HEK293 (cell line): ENCODE results near the gene CRACDL.

Experiments used
- MYNN ChIP-seq: fragments of 450-650 bp; formaldehyde crosslinking; IDR thresholded peaks from 2 replicates; pipeline ENCODE4 v1.5.1; 2016; ENCODE audit warnings: missing biosample characterization, missing genetic modification characterization, borderline replicate concordance
- ZBTB7A ChIP-seq: fragments of 450-650 bp; formaldehyde crosslinking; IDR thresholded peaks from 2 replicates; pipeline ENCODE4 v1.5.1; 2016; ENCODE audit warnings: low read depth, missing biosample characterization, missing genetic modification characterization
- ZNF341 ChIP-seq: fragments of 450-650 bp; formaldehyde crosslinking; IDR thresholded peaks from 2 replicates; pipeline ENCODE4; 2016; ENCODE audit warnings: low read depth, missing biosample characterization, missing genetic modification characterization
- ZNF558 ChIP-seq: fragments of 450-650 bp; formaldehyde crosslinking; IDR thresholded peaks from 2 replicates; pipeline ENCODE4 v1.5.1; 2016; ENCODE audit warnings: missing biosample characterization, missing genetic modification characterization
- TF ChIP-seq, protein P1 (sequence below): fragments of 450-650 bp; formaldehyde crosslinking; IDR thresholded peaks from 2 replicates; pipeline ENCODE4 v1.5.1; 2016; ENCODE audit warnings: missing biosample characterization, missing genetic modification characterization

GRCh38 chr2:98842136-98842535 is 93.9 kb downstream of the CRACDL start:
- TF ChIP-seq, protein P1, sequence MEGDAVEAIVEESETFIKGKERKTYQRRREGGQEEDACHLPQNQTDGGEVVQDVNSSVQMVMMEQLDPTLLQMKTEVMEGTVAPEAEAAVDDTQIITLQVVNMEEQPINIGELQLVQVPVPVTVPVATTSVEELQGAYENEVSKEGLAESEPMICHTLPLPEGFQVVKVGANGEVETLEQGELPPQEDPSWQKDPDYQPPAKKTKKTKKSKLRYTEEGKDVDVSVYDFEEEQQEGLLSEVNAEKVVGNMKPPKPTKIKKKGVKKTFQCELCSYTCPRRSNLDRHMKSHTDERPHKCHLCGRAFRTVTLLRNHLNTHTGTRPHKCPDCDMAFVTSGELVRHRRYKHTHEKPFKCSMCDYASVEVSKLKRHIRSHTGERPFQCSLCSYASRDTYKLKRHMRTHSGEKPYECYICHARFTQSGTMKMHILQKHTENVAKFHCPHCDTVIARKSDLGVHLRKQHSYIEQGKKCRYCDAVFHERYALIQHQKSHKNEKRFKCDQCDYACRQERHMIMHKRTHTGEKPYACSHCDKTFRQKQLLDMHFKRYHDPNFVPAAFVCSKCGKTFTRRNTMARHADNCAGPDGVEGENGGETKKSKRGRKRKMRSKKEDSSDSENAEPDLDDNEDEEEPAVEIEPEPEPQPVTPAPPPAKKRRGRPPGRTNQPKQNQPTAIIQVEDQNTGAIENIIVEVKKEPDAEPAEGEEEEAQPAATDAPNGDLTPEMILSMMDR (tag by site-specific recombination): no peak
- TF ChIP-seq ZNF341 (tag by site-specific recombination) (no peak), MYNN (tag by site-specific recombination) (no peak), ZBTB7A (tag by site-specific recombination) (no peak), ZNF558 (tag by site-specific recombination) (no peak)
